IMR-90 (cell line): ENCODE results near the gene ATXN1L. TPM values are rescaled to one million over a fixed set of nuclear protein-coding genes. Genes with fewer than 3 reads are reported as not detected.

Experiments used
- ATAC-seq: fragments of 200-7000 bp; cut with Tn5 transposase; 2 replicates; pipeline ENCODE4 v1.9.1; 2020; ENCODE audit warnings: low read depth, mild to moderate bottlenecking, moderate library complexity
- BruUV-seq: library from RNA; stranded (reverse); fragments of 400-500 nt; replicated peaks from 2 replicates; lab custom pipeline; 2021; lab: Mats Ljungman, UMichigan
- CTCF ChIA-PET: fragments of 300-600 bp; formaldehyde crosslinking; extraction: SDS; loops from one replicate; lab custom pipeline; 2021; ENCODE audit warnings: antibody characterized with exemption; lab: Yijun Ruan, JAX
- POLR2A ChIA-PET: fragments of 300-600 bp; sonication (Branson Sonifier 250); formaldehyde crosslinking; loops from one replicate; lab custom pipeline; 2022; ENCODE audit warnings: antibody characterized with exemption; ENCODE audit not compliant: unreplicated experiment; lab: Charles Lee
- DNase-seq: peaks from one replicate; pipeline ENCODE4 v3.0.0; 2013
- H2AFZ ChIP-seq: replicated peaks from 2 replicates; pipeline ENCODE3; 2013; ENCODE audit warnings: low read length, mild to moderate bottlenecking; ENCODE audit not compliant: poor library complexity
- H2AK5ac ChIP-seq: 2 replicates; pipeline ENCODE4 v1.6.1; 2013; ENCODE audit warnings: low read depth, low read length, inconsistent platforms
- H2AK9ac ChIP-seq: replicated peaks from 2 replicates; pipeline ENCODE3; 2013; ENCODE audit warnings: mild to moderate bottlenecking, low read depth, low read length, moderate library complexity; ENCODE audit not compliant: poor library complexity
- H2BK120ac ChIP-seq: 2 replicates; pipeline ENCODE4 v1.6.1; 2013; ENCODE audit warnings: low read depth, low read length, inconsistent platforms
- H2BK15ac ChIP-seq: 3 replicates; pipeline ENCODE4 v1.6.1; 2013; ENCODE audit warnings: low read depth, low read length, inconsistent platforms
- H2BK20ac ChIP-seq: 2 replicates; pipeline ENCODE4 v1.6.1; 2013; ENCODE audit warnings: low read depth, mild to moderate bottlenecking, inconsistent platforms, low read length, moderate library complexity
- H2BK5ac ChIP-seq: 2 replicates; pipeline ENCODE4 v1.6.1; 2013; ENCODE audit warnings: mild to moderate bottlenecking, low read depth, low read length, inconsistent platforms; ENCODE audit not compliant: poor library complexity, severe bottlenecking
- H3K14ac ChIP-seq: replicated peaks from 2 replicates; pipeline ENCODE4 v1.6.1; 2013; ENCODE audit warnings: low read depth, low read length, inconsistent platforms
- H3K18ac ChIP-seq: 2 replicates; pipeline ENCODE4 v1.6.1; 2013; ENCODE audit warnings: low read depth, low read length, control low read depth
- H3K23ac ChIP-seq: 2 replicates; pipeline ENCODE4 v1.6.1; 2013; ENCODE audit warnings: low read depth, low read length, inconsistent platforms
- H3K27ac ChIP-seq: 2 replicates; pipeline ENCODE4 v1.5.1; 2013; ENCODE audit warnings: mild to moderate bottlenecking, control low read depth, low read length; ENCODE audit not compliant: insufficient read depth
- H3K27me3 ChIP-seq: 2 replicates; pipeline ENCODE4 v1.6.1; 2013; ENCODE audit warnings: low read length; ENCODE audit not compliant: control insufficient read depth, insufficient read depth
- H3K36me3 ChIP-seq: 2 replicates; pipeline ENCODE4 v1.6.1; 2013; ENCODE audit warnings: low read length, mixed read lengths; ENCODE audit not compliant: control insufficient read depth, insufficient read depth
- H3K4ac ChIP-seq: 2 replicates; pipeline ENCODE4 v1.6.1; 2013; ENCODE audit warnings: low read depth, low read length, inconsistent platforms
- H3K4me1 ChIP-seq: 2 replicates; pipeline ENCODE4 v1.6.1; 2013; ENCODE audit warnings: low read length, mixed read lengths; ENCODE audit not compliant: control insufficient read depth, insufficient read depth
- H3K4me2 ChIP-seq: 2 replicates; pipeline ENCODE4 v1.6.1; 2013; ENCODE audit warnings: low read depth, mild to moderate bottlenecking, control low read depth, low read length, moderate library complexity
- H3K4me3 ChIP-seq: 2 replicates; pipeline ENCODE4 v1.5.1; 2013; ENCODE audit warnings: low read depth, mild to moderate bottlenecking, control low read depth, low read length, moderate library complexity; ENCODE audit not compliant: insufficient read depth
- H3K56ac ChIP-seq: 2 replicates; pipeline ENCODE4 v1.6.1; 2013; ENCODE audit warnings: low read length, inconsistent platforms; ENCODE audit not compliant: insufficient read depth; ENCODE audit errors: extremely low read depth
- H3K79me1 ChIP-seq, 2 experiments: 2 replicates each; pipeline ENCODE4 v1.6.1; 2013; ENCODE audit warnings: low read length in 2 of 2, inconsistent platforms in 1 of 2, low read depth in 1 of 2
- H3K9ac ChIP-seq: 2 replicates; pipeline ENCODE4 v1.6.1; 2013; ENCODE audit warnings: low read depth, low read length, control low read depth
- H3K9me1 ChIP-seq: 2 replicates; pipeline ENCODE4 v1.6.1; 2013; ENCODE audit warnings: low read length, inconsistent platforms; ENCODE audit not compliant: insufficient read depth
- H3K9me3 ChIP-seq: 2 replicates; pipeline ENCODE4 v1.6.1; 2013; ENCODE audit warnings: low read length; ENCODE audit not compliant: control insufficient read depth, insufficient read depth
- H4K20me1 ChIP-seq: 2 replicates; pipeline ENCODE4 v1.6.1; 2013; ENCODE audit warnings: low read length, inconsistent platforms; ENCODE audit not compliant: insufficient read depth
- H4K5ac ChIP-seq: 2 replicates; pipeline ENCODE4 v1.6.1; 2013; ENCODE audit warnings: mild to moderate bottlenecking, low read depth, low read length, control low read depth
- H4K8ac ChIP-seq, 2 experiments: 2 replicates each; pipeline ENCODE4 v1.6.1; 2013; ENCODE audit warnings: low read depth in 2 of 2, low read length in 2 of 2, control low read depth in 1 of 2, inconsistent platforms in 1 of 2
- H4K91ac ChIP-seq: 2 replicates; pipeline ENCODE4 v1.6.1; 2013; ENCODE audit warnings: low read depth, low read length, inconsistent platforms; ENCODE audit not compliant: insufficient read depth
- BHLHE40 ChIP-seq: fragments of 150-350 bp; IDR thresholded peaks from 2 replicates; pipeline ENCODE4 v1.6.1; 2016; ENCODE audit warnings: mild to moderate bottlenecking, low read depth, low read length
- CEBPB ChIP-seq: IDR thresholded peaks from 2 replicates; pipeline ENCODE4 v1.6.1; 2012; ENCODE audit warnings: low read depth, low read length, improper control_type of control experiment
- CHD1 ChIP-seq: IDR thresholded peaks from 2 replicates; pipeline ENCODE4 v1.6.1; 2012; ENCODE audit warnings: low read depth, low read length, improper control_type of control experiment
- CTCF ChIP-seq: conservative IDR thresholded peaks from 2 replicates; pipeline ENCODE4 v1.5.1; 2012; ENCODE audit warnings: mild to moderate bottlenecking, low read depth, low read length, improper control_type of control experiment
- ELK1 ChIP-seq: fragments of 150-350 bp; IDR thresholded peaks from 2 replicates; pipeline ENCODE4 v1.6.1; 2016; ENCODE audit warnings: low read depth, mild to moderate bottlenecking, low read length, moderate library complexity, borderline replicate concordance
- FOS ChIP-seq: fragments of 150-350 bp; IDR thresholded peaks from 2 replicates; pipeline ENCODE4 v1.6.1; 2016; ENCODE audit warnings: low read depth, low read length
- MAZ ChIP-seq: IDR thresholded peaks from 2 replicates; pipeline ENCODE4 v1.6.1; 2012; ENCODE audit warnings: low read depth, mild to moderate bottlenecking, low read length, improper control_type of control experiment, moderate library complexity, borderline replicate concordance
- MXI1 ChIP-seq: IDR thresholded peaks from 2 replicates; pipeline ENCODE4 v1.6.1; 2012; ENCODE audit warnings: low read depth, mild to moderate bottlenecking, low read length, moderate library complexity, borderline replicate concordance
- NFE2L2 ChIP-seq: fragments of 150-350 bp; IDR thresholded peaks from 2 replicates; pipeline ENCODE4 v1.6.1; 2016; ENCODE audit warnings: low read depth, mild to moderate bottlenecking, low read length
- RAD21 ChIP-seq: IDR thresholded peaks from 2 replicates; pipeline ENCODE4 v1.6.1; 2012; ENCODE audit warnings: low read length, improper control_type of control experiment
- RCOR1 ChIP-seq: IDR thresholded peaks from 2 replicates; pipeline ENCODE4 v1.6.1; 2012; ENCODE audit warnings: mild to moderate bottlenecking, low read length, improper control_type of control experiment; ENCODE audit not compliant: insufficient replicate concordance
- RFX5 ChIP-seq: IDR thresholded peaks from 2 replicates; pipeline ENCODE4 v1.8.0; 2012; ENCODE audit warnings: low read depth, mild to moderate bottlenecking, low read length, moderate library complexity
- SMC3 ChIP-seq: fragments of 150-350 bp; IDR thresholded peaks from 2 replicates; pipeline ENCODE4 v1.6.1; 2016; ENCODE audit warnings: low read depth, mild to moderate bottlenecking, antibody characterized with exemption, low read length, moderate library complexity
- WGBS, 2 experiments: methylation state at CpG; one replicate each; pipeline versions ENCODE4 v1.1.5 to v1.1.7; 2013; ENCODE audit warnings: missing lambda C conversion rate in 2 of 2; ENCODE audit not compliant: insufficient read length in 1 of 2; ENCODE audit errors: extremely low coverage in 2 of 2; 5-methylcytosine and 5-hydroxymethylcytosine counted together
- dilution Hi-C: fragments of 300-500 bp; cut with HindIII; formaldehyde crosslinking; loops from one replicate; pipeline ENCODE4 v1.14.3; 2018; ENCODE audit warnings: low sequenced_read_pairs; ENCODE audit not compliant: unreplicated experiment
- in situ Hi-C: fragments of 300-500 bp; cut with MboI; formaldehyde crosslinking; loops from 3 replicates; pipeline ENCODE4 v1.14.3; 2019; ENCODE audit warnings: low sequenced_read_pairs, inconsistent platforms, mixed read lengths
- intact Hi-C: fragments of 100-400 bp; cut with micrococcal nuclease; formaldehyde crosslinking; loops from 2 replicates; pipeline ENCODE4 v1.10.0; 2022
- polyA plus RNA-seq, 3 experiments: library from polyadenylated mRNA; depleted of rRNA; stranded (reverse); fragments of >200 nt; gene quantifications; 2 replicates each; pipeline ENCODE4 v1.2.3, GENCODE V29; 2012; ENCODE audit warnings: low replicate concordance in 1 of 3
- total RNA-seq: library from RNA; depleted of rRNA; stranded (reverse); fragments of >200 nt; gene quantifications from 2 replicates; pipeline ENCODE4 v1.2.3, GENCODE V29; 2012
- TF ChIP-seq, protein P1 (sequence below): fragments of 150-350 bp; IDR thresholded peaks from 2 replicates; pipeline ENCODE4 v1.6.1; 2017; ENCODE audit warnings: mild to moderate bottlenecking, antibody characterized with exemption, low read length, low read depth

ATXN1L gene
- total and polyA plus RNA-seq, 2 of the 4 experiments (the other 2 are of a cell fraction) = 5.2 to 9.2 TPM

DNA sequence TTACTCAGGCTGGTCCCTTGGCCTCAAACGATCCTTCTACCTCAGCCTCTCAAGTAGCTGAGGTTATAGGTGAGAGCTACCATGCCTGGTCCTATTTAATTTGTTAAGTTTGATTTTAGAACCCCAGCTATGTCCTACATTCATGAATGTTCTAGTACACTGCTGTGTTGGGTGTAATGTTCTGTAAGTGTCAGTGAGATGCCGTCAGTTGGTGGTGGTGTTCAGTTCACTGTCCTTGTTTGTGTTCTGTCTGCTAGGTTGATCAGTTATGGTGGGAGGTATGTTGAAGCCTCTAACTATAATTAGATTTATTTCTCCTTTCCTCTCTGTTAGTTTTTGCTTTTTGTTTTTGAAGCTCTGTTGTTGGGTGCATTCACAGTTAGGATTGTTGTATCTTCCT, 57.8 kb downstream of the ATXN1L start:
- BruUV-seq = no TSS peak
- Histone ChIP-seq H3K27me3 (no peaks in the 10 kb centered on the region), H3K14ac (no peak overlapping the region), H4K5ac (no peak overlapping the region), H3K56ac (no peak overlapping the region), H3K23ac (no peak overlapping the region), H3K4ac (no peak overlapping the region), H3K27ac (no peak overlapping the region), H3K4me3 (no peak overlapping the region), H3K9me1 (peaks cover 6% of the 10 kb centered on the region), H3K79me1 (peaks cover 0 to 32% of the 10 kb centered on the region in 2 experiments; a peak in 2 of 4 replicates), H4K8ac (no peak overlapping the region), H3K36me3 (peaks cover 1% of the 10 kb centered on the region; the same call in 1 of the 2 replicates), H2BK120ac (no peak overlapping the region), H3K9me3 (no peaks in the 10 kb centered on the region), H2BK20ac (no peak overlapping the region), H4K20me1 (peaks cover 94% of the 10 kb centered on the region), H2BK15ac (no peak overlapping the region), H2BK5ac (no peak overlapping the region), H2AK5ac (no peak overlapping the region), H3K18ac (no peak overlapping the region), H3K4me1 (no peaks in the 10 kb centered on the region), H3K9ac (no peak overlapping the region), H3K4me2 (no peak overlapping the region), H2AK9ac (no peak overlapping the region), H4K91ac (no peak overlapping the region), H2AFZ (no peak overlapping the region)
- WGBS, 2 experiments = no CpG with 5 or more reads among the region's 2 CpGs
- ChIA-PET CTCF (interaction anchor here (0.6 kb wide), 1 partner anchor 158 kb away, joined by 5 read pairs; no protein-coding TSS in a partner anchor), POLR2A (no interaction called here)
- intact Hi-C loops (no loop called here), in situ Hi-C loops (no loop called here), dilution Hi-C loops (no loop called here)
- ATAC-seq (no peak), DNase-seq (no peak)
- TF ChIP-seq BHLHE40 = no peak
- TF ChIP-seq, protein P1, sequence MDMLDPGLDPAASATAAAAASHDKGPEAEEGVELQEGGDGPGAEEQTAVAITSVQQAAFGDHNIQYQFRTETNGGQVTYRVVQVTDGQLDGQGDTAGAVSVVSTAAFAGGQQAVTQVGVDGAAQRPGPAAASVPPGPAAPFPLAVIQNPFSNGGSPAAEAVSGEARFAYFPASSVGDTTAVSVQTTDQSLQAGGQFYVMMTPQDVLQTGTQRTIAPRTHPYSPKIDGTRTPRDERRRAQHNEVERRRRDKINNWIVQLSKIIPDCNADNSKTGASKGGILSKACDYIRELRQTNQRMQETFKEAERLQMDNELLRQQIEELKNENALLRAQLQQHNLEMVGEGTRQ = no peak
- no peak for TF ChIP-seq ELK1
- TF ChIP-seq CEBPB = no peak
- TF ChIP-seq RFX5 = no peak
- TF ChIP-seq MAZ = no peak
- no peak for TF ChIP-seq RCOR1
- no peak for TF ChIP-seq MXI1
- no peak for TF ChIP-seq NFE2L2
- TF ChIP-seq SMC3 = no peak
- no peak for TF ChIP-seq RAD21
- no peak for TF ChIP-seq CHD1
- no peak for TF ChIP-seq CTCF
- no peak for TF ChIP-seq FOS
